Aorta (tissue), 5 donors: Measurements from ENCODE around the gene XRCC2. TPM values are rescaled to one million over a fixed set of nuclear protein-coding genes. Genes with fewer than 3 reads are reported as not detected.
"Not testable (repeated sequence)": the region's sequence is repeated elsewhere in the genome, so short reads cannot be mapped to it uniquely, and the experiment has no call there.

Source experiments
- ATAC-seq: fragments of 200-7000 bp; cut with Tn5 transposase; one replicate; pipeline ENCODE4 v1.9.1; 2022; ENCODE audit warnings: moderate library complexity; ENCODE audit not compliant: low FRiP score
- DNase-seq, 2 donors: peaks; one replicate each; pipeline ENCODE4 v3.0.0-alpha.2; 2020
- H3K27ac ChIP-seq, 2 donors: one replicate each; pipeline ENCODE4 v1.5.1; 2013; ENCODE audit warnings: low read length in 2 of 2, mild to moderate bottlenecking in 2 of 2, moderate library complexity in 2 of 2, control low read depth in 1 of 2, inconsistent platforms in 1 of 2, low read depth in 1 of 2
- H3K27me3 ChIP-seq, 2 donors: one replicate each; pipeline ENCODE4 v1.6.1; 2013; ENCODE audit warnings: control low read depth in 1 of 2, low read length in 1 of 2, mild to moderate bottlenecking in 1 of 2, moderate library complexity in 1 of 2; ENCODE audit not compliant: insufficient read depth in 2 of 2, control insufficient read depth in 1 of 2
- H3K36me3 ChIP-seq, 2 donors: one replicate each; pipeline ENCODE4 v1.6.1; 2013; ENCODE audit warnings: control low read depth in 1 of 2, low read length in 1 of 2, mild to moderate bottlenecking in 1 of 2; ENCODE audit not compliant: insufficient read depth in 2 of 2, control insufficient read depth in 1 of 2
- H3K4me1 ChIP-seq, 2 donors: one replicate each; pipeline ENCODE4 v1.6.1; 2013; ENCODE audit warnings: low read length in 2 of 2, control low read depth in 1 of 2, mild to moderate bottlenecking in 1 of 2, moderate library complexity in 1 of 2; ENCODE audit not compliant: insufficient read depth in 2 of 2, control insufficient read depth in 1 of 2
- H3K4me3 ChIP-seq, 2 donors: one replicate each; pipeline ENCODE4 v1.5.1; 2013; ENCODE audit warnings: low read length in 2 of 2, control low read depth in 1 of 2, mild to moderate bottlenecking in 1 of 2
- H3K9me3 ChIP-seq: one replicate; pipeline ENCODE4 v1.6.1; 2013; ENCODE audit warnings: mild to moderate bottlenecking, low read length; ENCODE audit not compliant: control insufficient read depth
- WGBS, 2 donors: extraction: QIAGEN DNeasy Blood & Tissue Kit; methylation state at CpG; one replicate each; pipeline ENCODE4 v1.1.7; 2013; 5-methylcytosine and 5-hydroxymethylcytosine counted together
- intact Hi-C, 2 donors: fragments of 100-400 bp; cut with DNase I; formaldehyde crosslinking; loops; one replicate each; pipeline versions ENCODE4 v1.14.2 to v1.15.0; 2022
- polyA plus RNA-seq, 2 donors: library from polyadenylated mRNA; stranded (reverse); fragments of 200-250 nt; gene quantifications; one replicate each; pipeline ENCODE4 v1.2.3, GENCODE V29; 2013
- total RNA-seq, 2 donors: library from RNA; stranded (reverse); fragmentation: NEBNext Ultra II Directional; extraction: Animal tissue kit (Norgen Biotek cat#: 25700); gene quantifications; one replicate each; pipeline ENCODE4 v1.2.1, GENCODE V29; 2021
- donor health status: healthy with polysubstance abuse.
- donor health status: Bipolar disorder and iron deficiency.
- donor health status: DM: no; HTN: no; CAD: no.
- donor health status: DM: no; HTN: no; CAD: no.
- donor health status: DM: yes; HTN: yes; CAD: no.

The XRCC2 gene
- total and polyA plus RNA-seq, 4 donors, result 0.13 to 0.57 (median 0.19) TPM; not detected in 1

DNA sequence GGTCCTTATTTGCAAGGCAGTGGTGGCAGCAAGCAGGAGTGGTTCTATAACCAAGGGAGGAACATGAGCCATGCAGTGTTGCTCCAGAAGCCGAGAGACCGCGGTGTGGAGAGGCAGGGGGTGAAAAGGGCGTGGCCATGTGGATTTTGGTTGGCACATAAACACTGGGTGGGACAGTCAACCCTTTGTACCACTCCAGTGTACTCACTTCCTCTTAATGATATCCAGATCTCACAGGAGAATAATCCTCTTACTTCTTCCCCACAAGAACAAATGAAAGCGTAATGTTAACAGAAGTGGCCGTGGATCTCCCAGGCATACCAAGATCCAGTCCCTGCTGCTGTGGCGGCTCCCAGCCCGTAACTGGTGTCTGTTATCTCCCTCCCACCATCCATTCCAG lies 42.4 kb downstream of the XRCC2 start:
- 68 to 74% methylated on average over 8 of the region's 8 CpGs for WGBS, 2 donors
- Histone ChIP-seq H3K4me3 (no peak overlapping the region), H3K36me3 (no peaks in the 10 kb centered on the region), H3K27ac (no peak overlapping the region), H3K9me3 (no peaks in the 10 kb centered on the region), H3K27me3 (no peaks in the 10 kb centered on the region), H3K4me1 (no peaks in the 10 kb centered on the region)
- ATAC-seq (no peak), DNase-seq (no peak)
- intact Hi-C loops, result no loop called here

DNA sequence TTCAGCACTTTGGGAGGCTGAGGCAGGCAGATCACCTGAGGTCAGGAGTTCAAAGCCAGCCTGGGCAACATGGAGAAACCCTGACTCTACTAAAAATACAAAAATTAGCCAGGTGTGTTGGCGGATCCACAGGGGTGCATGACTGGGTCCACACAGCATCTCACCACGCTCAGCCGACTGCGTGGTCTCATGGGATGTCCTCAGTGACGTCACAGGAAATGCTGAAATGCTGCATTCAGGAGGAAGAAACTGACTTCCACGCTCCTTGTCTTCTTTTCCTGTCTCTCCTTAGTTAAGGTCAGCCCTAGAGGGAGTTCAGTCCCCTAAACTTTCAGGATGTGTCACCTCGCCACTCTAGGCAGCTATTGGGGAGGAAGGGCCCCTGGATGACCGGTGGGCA lies 42.9 kb downstream of the XRCC2 start:
- no peaks in the 10 kb centered on the region for H3K36me3 ChIP-seq
- no peaks in the 10 kb centered on the region for H3K27me3 ChIP-seq
- no peak overlapping the region for H3K4me3 ChIP-seq
- DNase-seq, result no peak
- 78 to 84% methylated on average over 8 of the region's 8 CpGs for WGBS, 2 donors
- no peaks in the 10 kb centered on the region for H3K4me1 ChIP-seq
- H3K9me3 ChIP-seq, result no peaks in the 10 kb centered on the region
- no peak overlapping the region for H3K27ac ChIP-seq
- no peak for ATAC-seq
- intact Hi-C loops, result no loop called here

DNA sequence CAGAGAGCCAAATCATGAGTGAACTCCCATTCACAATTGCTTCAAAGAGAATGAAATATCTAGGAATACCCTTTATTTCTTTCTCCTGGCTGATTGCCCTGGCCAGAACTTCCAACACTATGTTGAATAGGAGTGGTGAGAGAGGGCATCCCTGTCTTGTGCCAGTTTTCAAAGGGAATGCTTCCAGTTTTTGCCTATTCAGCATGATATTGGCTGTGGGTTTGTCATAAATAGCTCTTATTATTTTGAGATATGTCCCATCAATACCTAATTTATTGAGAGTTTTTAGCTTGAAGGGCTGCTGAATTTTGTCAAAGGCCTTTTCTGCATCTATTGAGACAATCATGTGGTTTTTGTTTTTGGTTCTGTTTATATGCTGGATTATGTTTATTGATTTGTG lies 47.2 kb downstream of the XRCC2 start:
- H3K36me3 ChIP-seq, intact Hi-C loops, H3K27me3 ChIP-seq, H3K4me3 ChIP-seq, H3K4me1 ChIP-seq, DNase-seq, ATAC-seq, H3K9me3 ChIP-seq, H3K27ac ChIP-seq: not testable (repeated sequence)

DNA sequence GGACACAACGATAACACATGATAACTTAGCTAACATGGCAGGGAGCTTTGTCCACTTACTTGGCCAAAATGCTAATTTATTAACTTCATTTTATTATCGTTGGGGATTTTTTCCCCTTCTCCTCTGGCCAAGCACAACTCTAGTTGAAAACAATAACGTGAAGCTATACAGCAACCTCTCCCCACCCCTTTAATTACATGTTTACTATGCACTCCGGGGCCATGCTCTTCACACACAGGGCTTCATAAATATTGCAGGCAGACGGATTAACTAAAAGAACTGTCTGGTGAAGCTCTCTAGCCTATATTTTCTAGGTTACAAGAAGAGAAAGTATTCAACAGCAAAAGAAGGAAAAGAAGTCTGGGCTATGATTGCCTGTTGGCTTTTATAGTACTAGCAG lies 51.7 kb downstream of the XRCC2 start:
- no peak for DNase-seq
- no peak overlapping the region for H3K27ac ChIP-seq
- no peak overlapping the region for H3K4me3 ChIP-seq
- no peaks in the 10 kb centered on the region for H3K27me3 ChIP-seq
- no peaks in the 10 kb centered on the region for H3K36me3 ChIP-seq
- WGBS, 2 donors, result 60 to 61% methylated on average over 5 of the region's 5 CpGs
- ATAC-seq, result no peak
- H3K4me1 ChIP-seq, result no peaks in the 10 kb centered on the region
- no peaks in the 10 kb centered on the region for H3K9me3 ChIP-seq
- intact Hi-C loops, result no loop called here

DNA sequence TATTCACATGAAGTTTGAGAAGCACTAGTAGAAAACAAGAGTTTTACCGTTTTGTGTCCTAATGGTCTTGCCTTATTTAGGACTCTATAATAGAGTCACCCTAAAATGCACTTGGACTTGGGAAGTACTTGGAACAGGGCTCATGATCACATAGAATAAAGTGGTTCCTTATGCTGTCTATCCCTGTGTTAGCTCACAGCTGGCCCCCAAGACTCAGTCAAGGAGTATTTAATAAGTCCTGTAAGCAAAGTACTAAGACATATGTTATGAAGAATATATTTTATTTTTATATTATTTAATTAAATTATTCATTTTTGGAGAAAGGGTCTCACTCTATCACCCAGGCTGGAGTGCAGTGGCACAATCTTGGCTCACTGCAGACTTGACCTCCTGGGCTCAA lies 54.5 kb downstream of the XRCC2 start:
- WGBS, 2 donors, result 90 to 94% methylated on average over 1 of the region's 1 CpG
- Histone ChIP-seq H3K27ac (no peak overlapping the region), H3K36me3 (no peaks in the 10 kb centered on the region), H3K9me3 (no peaks in the 10 kb centered on the region), H3K27me3 (no peaks in the 10 kb centered on the region), H3K4me3 (no peak overlapping the region), H3K4me1 (no peaks in the 10 kb centered on the region)
- ATAC-seq (no peak), DNase-seq (no peak)
- intact Hi-C loops, result no loop called here

DNA sequence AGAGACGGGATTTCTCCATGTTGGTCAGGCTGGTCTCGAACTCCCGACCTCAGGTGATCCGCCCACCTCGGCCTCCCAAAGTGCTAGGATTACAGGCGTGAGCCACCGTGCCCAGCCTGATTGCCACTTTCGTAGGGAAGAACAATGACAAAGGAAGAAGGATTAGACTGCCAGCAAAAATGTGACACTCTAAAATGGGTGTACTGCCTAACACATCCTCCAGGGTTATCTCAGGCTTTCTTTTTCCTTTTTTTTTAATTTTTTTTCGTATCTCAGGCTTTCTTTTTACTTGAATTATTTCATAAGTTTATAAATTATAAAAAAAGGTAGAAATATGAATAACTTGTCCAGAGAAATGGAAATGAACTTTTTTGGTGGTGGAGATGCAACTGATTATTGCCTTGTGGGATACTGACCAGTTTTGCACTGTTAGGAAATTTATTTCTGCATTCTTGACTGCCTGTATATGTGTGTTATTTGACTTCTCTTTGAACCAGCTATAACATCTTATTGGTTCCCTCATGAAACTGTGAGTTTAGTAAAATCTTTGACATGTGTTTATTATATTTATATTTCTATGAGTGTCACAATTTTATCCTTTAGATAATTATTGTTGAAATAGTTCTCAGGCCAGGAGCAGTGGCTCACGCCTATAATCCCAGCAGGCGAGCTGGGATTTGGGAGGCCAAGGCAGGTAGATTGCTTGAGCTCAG lies 56.8 kb downstream of the XRCC2 start:
- Histone ChIP-seq H3K4me3 (no peak overlapping the region), H3K27me3 (no peaks in the 10 kb centered on the region), H3K36me3 (no peaks in the 10 kb centered on the region), H3K9me3 (no peaks in the 10 kb centered on the region), H3K27ac (no peak overlapping the region), H3K4me1 (no peaks in the 10 kb centered on the region)
- DNase-seq, result no peak
- ATAC-seq, result no peak
- WGBS, 2 donors, result 94 to 96% methylated on average over 11 of the region's 11 CpGs
- intact Hi-C loops, result no loop called here

DNA sequence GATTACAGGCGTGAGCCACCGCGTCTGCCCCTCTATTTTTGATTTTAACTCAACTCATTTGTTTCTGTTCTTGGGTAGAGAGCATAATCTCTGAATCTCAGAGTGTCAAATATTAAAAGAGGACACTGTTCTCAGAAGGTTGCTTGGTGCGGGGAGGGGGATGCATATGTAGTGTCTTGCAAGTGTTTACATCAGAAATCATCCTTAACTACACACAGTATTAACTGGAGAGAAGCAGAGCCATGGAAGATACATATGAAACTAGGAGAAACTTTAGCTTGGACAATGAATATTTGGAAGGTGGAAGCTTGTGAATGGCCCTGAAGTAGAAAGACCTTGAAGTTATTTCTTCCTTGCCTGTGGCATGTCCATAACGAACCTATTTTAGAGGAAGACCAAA lies 57.5 kb downstream of the XRCC2 start:
- no peaks in the 10 kb centered on the region for H3K36me3 ChIP-seq
- no peaks in the 10 kb centered on the region for H3K9me3 ChIP-seq
- H3K4me3 ChIP-seq, result no peak overlapping the region
- ATAC-seq, result no peak
- no peak for DNase-seq
- H3K27me3 ChIP-seq, result no peaks in the 10 kb centered on the region
- H3K27ac ChIP-seq, result no peak overlapping the region
- 94 to 95% methylated on average over 5 of the region's 5 CpGs for WGBS, 2 donors
- H3K4me1 ChIP-seq, result no peaks in the 10 kb centered on the region
- intact Hi-C loops, result no loop called here

DNA sequence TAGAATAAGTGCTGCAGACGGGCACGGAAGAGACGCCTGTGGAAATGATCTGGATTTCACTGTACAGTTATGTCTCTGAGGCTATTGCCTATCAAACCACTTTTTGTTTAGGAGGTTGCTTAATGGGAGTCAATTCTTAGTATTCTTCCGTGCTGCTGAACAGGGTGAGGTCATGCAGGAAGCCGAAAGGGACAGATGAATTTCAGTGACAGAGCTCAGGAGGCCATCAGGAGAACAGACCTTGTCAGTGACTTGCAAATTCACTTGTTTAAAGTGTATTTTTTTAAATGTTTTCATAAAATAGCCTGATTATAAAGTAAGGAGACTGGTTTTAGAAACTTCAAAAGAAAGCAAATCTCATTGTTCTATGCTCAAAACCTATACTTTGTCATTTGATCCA lies 58.9 kb downstream of the XRCC2 start:
- no peaks in the 10 kb centered on the region for H3K4me1 ChIP-seq
- H3K36me3 ChIP-seq, result no peaks in the 10 kb centered on the region
- ATAC-seq (no peak), DNase-seq (no peak)
- H3K27me3 ChIP-seq, result no peaks in the 10 kb centered on the region
- no peak overlapping the region for H3K4me3 ChIP-seq
- intact Hi-C loops, result no loop called here
- H3K9me3 ChIP-seq, result no peaks in the 10 kb centered on the region
- WGBS, 2 donors, result 74 to 84% methylated on average over 5 of the region's 5 CpGs
- no peak overlapping the region for H3K27ac ChIP-seq

DNA sequence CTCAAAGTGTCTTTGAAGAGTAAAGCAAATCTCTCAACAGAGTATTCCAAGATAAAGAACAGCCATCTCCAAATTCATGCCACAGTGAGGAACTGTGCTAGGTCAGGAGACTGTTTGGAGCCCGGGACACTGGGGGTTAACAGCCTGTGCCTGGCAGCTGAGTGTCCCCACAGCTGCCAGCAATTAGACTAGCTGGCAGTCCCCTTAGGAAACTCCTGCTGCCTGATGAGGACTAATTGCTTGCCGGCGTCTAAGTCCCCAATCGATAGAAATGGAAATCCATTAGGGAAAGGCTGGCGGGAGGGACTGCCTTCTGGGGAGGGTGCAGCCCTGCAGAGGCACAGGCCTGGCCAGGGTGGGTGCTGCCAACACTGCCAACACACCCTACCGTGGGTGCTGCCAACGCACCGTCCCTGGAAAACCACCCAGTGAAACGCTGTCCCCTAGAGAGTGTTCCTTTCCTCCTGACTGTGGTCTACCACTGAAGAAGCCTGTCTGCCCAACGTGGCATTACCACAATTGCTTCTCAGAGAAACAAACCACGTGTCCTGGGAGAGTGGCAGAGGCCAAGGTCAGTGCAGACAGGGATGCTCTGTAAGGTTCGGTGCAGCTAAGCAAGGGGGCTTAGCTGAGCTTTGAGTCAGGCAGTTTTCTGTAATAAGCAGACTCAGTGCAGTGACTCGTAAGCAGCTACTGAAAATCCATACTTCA lies 60.8 kb downstream of the XRCC2 start:
- Histone ChIP-seq H3K4me3 (no peak overlapping the region), H3K27ac (no peak overlapping the region), H3K36me3 (no peaks in the 10 kb centered on the region), H3K4me1 (no peaks in the 10 kb centered on the region), H3K9me3 (no peaks in the 10 kb centered on the region), H3K27me3 (no peaks in the 10 kb centered on the region)
- WGBS, 2 donors, result 6 to 9% methylated on average over 13 of the region's 13 CpGs
- ATAC-seq, result no peak
- no peak for DNase-seq
- intact Hi-C loops, result no loop called here
